Neural progenitor cell (in vitro differentiated cells): Measurements from ENCODE around the gene DACH1. TPM values are rescaled to one million over a fixed set of nuclear protein-coding genes. Genes with fewer than 3 reads are reported as not detected.

Source experiments
- DNase-seq: peaks from one replicate; pipeline ENCODE4 v3.0.0-alpha.2; 2016; ENCODE audit warnings: low spot score
- H2AFZ ChIP-seq: fragments of 200-600 bp; sonication (generic); replicated peaks from 2 replicates; pipeline ENCODE4 v1.6.1; 2016; ENCODE audit warnings: antibody characterized with exemption
- H3F3A ChIP-seq: fragments of 200-600 bp; sonication (generic); 2 replicates; pipeline ENCODE4 v1.6.1; 2016; ENCODE audit warnings: antibody characterized with exemption, low read depth
- H3K27ac ChIP-seq: fragments of 200-600 bp; sonication (generic); 2 replicates; pipeline ENCODE4 v1.5.1; 2016; ENCODE audit warnings: mild to moderate bottlenecking
- H3K27me3 ChIP-seq: fragments of 200-600 bp; sonication (generic); 2 replicates; pipeline ENCODE4 v1.6.1; 2016; ENCODE audit warnings: mild to moderate bottlenecking, moderate library complexity
- H3K36me3 ChIP-seq: fragments of 200-600 bp; sonication (generic); 2 replicates; pipeline ENCODE4 v1.5.1; 2016
- H3K4me1 ChIP-seq: fragments of 200-600 bp; sonication (generic); 2 replicates; pipeline ENCODE4 v1.6.1; 2016; ENCODE audit warnings: mixed run types
- H3K4me2 ChIP-seq: fragments of 200-600 bp; sonication (generic); 2 replicates; pipeline ENCODE4 v1.6.1; 2016
- H3K4me3 ChIP-seq: fragments of 200-600 bp; sonication (generic); 2 replicates; pipeline ENCODE4 v1.5.1; 2016
- H3K79me2 ChIP-seq: fragments of 200-600 bp; sonication (generic); 2 replicates; pipeline ENCODE4 v1.6.1; 2016; ENCODE audit warnings: low read depth
- H3K9ac ChIP-seq: fragments of 200-600 bp; sonication (generic); 2 replicates; pipeline ENCODE4 v1.6.1; 2016
- H3K9me3 ChIP-seq: fragments of 200-600 bp; sonication (generic); 2 replicates; pipeline ENCODE4 v1.5.1; 2016; ENCODE audit warnings: low read depth
- H4K20me1 ChIP-seq: fragments of 200-600 bp; sonication (generic); 2 replicates; pipeline ENCODE4 v1.6.1; 2016; ENCODE audit warnings: low read depth
- H3K27ac Mint-ChIP-seq: 3 replicates; pipeline ENCODE4 v1.8.0; 2021; ENCODE audit warnings: mixed read lengths
- H3K27me3 Mint-ChIP-seq: 2 replicates; pipeline ENCODE4 v1.8.0; 2022; ENCODE audit warnings: low read depth, mild to moderate bottlenecking, inconsistent platforms, moderate library complexity, mixed read lengths; ENCODE audit not compliant: insufficient read depth
- H3K36me3 Mint-ChIP-seq: 3 replicates; pipeline ENCODE4 v1.8.0; 2021; ENCODE audit warnings: mixed read lengths
- H3K4me1 Mint-ChIP-seq: 3 replicates; pipeline ENCODE4 v1.8.0; 2021; ENCODE audit warnings: mixed read lengths
- H3K4me3 Mint-ChIP-seq: 3 replicates; pipeline ENCODE4 v1.8.0; 2021; ENCODE audit warnings: mild to moderate bottlenecking, moderate library complexity, mixed read lengths
- H3K9me3 Mint-ChIP-seq: 3 replicates; pipeline ENCODE4 v1.8.0; 2020; ENCODE audit warnings: mixed read lengths
- CTCF ChIP-seq: fragments of 200-600 bp; sonication (generic); IDR thresholded peaks from 2 replicates; pipeline ENCODE4 v1.5.1; 2017; ENCODE audit warnings: antibody characterized with exemption, mild to moderate bottlenecking
- EZH2 ChIP-seq: fragments of 200-600 bp; sonication (generic); IDR thresholded peaks from 2 replicates; pipeline ENCODE4 v1.6.1; 2017; ENCODE audit warnings: antibody characterized with exemption, mild to moderate bottlenecking, moderate library complexity
- EZH2phosphoT487 ChIP-seq: fragments of 200-600 bp; sonication (generic); IDR thresholded peaks from 2 replicates; pipeline ENCODE4 v1.6.1; 2017; ENCODE audit warnings: antibody characterized with exemption
- total RNA-seq: library from RNA; depleted of rRNA; stranded (reverse); fragments of >200 nt; gene quantifications from 2 replicates; pipeline ENCODE4 v1.2.3, GENCODE V29; 2015; ENCODE audit warnings: low replicate concordance

The DACH1 gene
- total RNA-seq, 1 donor from 2014 or later: 27.6 TPM

- Mint-ChIP-seq H3K36me3 (peaks cover 6% of the 10 kb centered on the region), H3K4me3 (no peak overlapping the region)
- TF ChIP-seq EZH2 (no peak), CTCF (no peak), EZH2phosphoT487 (no peak)
Observed at GRCh38 chr13:71801781-71802180, 65.2 kb downstream of the DACH1 start.

GRCh38 chr13:71801165-71801760 is 65.7 kb downstream of the DACH1 start:
- no peak for TF ChIP-seq CTCF
- H3F3A ChIP-seq: peaks cover 33% of the 10 kb centered on the region
- no peak overlapping the region for H2AFZ ChIP-seq
- no peaks in the 10 kb centered on the region for H3K9me3 ChIP-seq
- H3K27ac ChIP-seq: peak overlapping the region; percentile 83
- no peak overlapping the region for H3K9ac ChIP-seq
- no peak overlapping the region for H3K4me3 ChIP-seq
- peaks cover 60% of the 10 kb centered on the region for H3K4me1 Mint-ChIP-seq
- H3K9me3 Mint-ChIP-seq: no peaks in the 10 kb centered on the region
- no peaks in the 10 kb centered on the region for H3K27me3 Mint-ChIP-seq
- H4K20me1 ChIP-seq: no peaks in the 10 kb centered on the region
- DNase-seq: no peak
- no peaks in the 10 kb centered on the region for H3K36me3 ChIP-seq
- peaks cover 4% of the 10 kb centered on the region for H3K36me3 Mint-ChIP-seq
- no peaks in the 10 kb centered on the region for H3K27me3 ChIP-seq
- H3K27ac Mint-ChIP-seq: peak overlapping the region; percentile 13
- H3K79me2 ChIP-seq: peaks cover 15% of the 10 kb centered on the region
- no peak overlapping the region for H3K4me3 Mint-ChIP-seq
- peaks cover 68% of the 10 kb centered on the region for H3K4me1 ChIP-seq
- peak overlapping the region; percentile 53 for H3K4me2 ChIP-seq

More at GRCh38 chr13:71801781-71802180, 65.2 kb downstream of the DACH1 start:
- Mint-ChIP-seq H3K4me1 (peaks cover 60% of the 10 kb centered on the region), H3K9me3 (no peaks in the 10 kb centered on the region), H3K27me3 (no peaks in the 10 kb centered on the region), H3K27ac (peak overlapping the region; percentile 13)
- H3K4me1 ChIP-seq: peaks cover 67% of the 10 kb centered on the region
- peaks cover 10% of the 10 kb centered on the region for H3K79me2 ChIP-seq
- no peaks in the 10 kb centered on the region for H3K27me3 ChIP-seq
- H3K36me3 ChIP-seq: no peaks in the 10 kb centered on the region
- H3K9me3 ChIP-seq: no peaks in the 10 kb centered on the region
- peak; percentile 61 for DNase-seq
- no peak overlapping the region for H3K9ac ChIP-seq
- no peak overlapping the region for H3K4me3 ChIP-seq
- H4K20me1 ChIP-seq: no peaks in the 10 kb centered on the region
- H2AFZ ChIP-seq: no peak overlapping the region
- H3K27ac ChIP-seq: peak overlapping the region; percentile 83
- H3K4me2 ChIP-seq: peak overlapping the region; percentile 53
- peaks cover 33% of the 10 kb centered on the region for H3F3A ChIP-seq

- H3K4me1 ChIP-seq: peaks cover 79% of the 10 kb centered on the region
- H3F3A ChIP-seq: peaks cover 33% of the 10 kb centered on the region
- no peaks in the 10 kb centered on the region for H3K27me3 ChIP-seq
- H3K79me2 ChIP-seq: peaks cover 23% of the 10 kb centered on the region
- H3K27me3 Mint-ChIP-seq: no peaks in the 10 kb centered on the region
- H3K9me3 ChIP-seq: no peaks in the 10 kb centered on the region
- H3K27ac ChIP-seq: peak overlapping the region; percentile 83
- H3K9me3 Mint-ChIP-seq: no peaks in the 10 kb centered on the region
- H3K4me3 ChIP-seq: no peak overlapping the region
- H3K4me2 ChIP-seq: peak overlapping the region; percentile 60
- DNase-seq: no peak
- no peak overlapping the region for H3K27ac Mint-ChIP-seq
- no peaks in the 10 kb centered on the region for H3K36me3 ChIP-seq
- TF ChIP-seq EZH2phosphoT487 (no peak), CTCF (no peak), EZH2 (no peak)
- H3K4me1 Mint-ChIP-seq: peaks cover 60% of the 10 kb centered on the region
- no peak overlapping the region for H2AFZ ChIP-seq
- H3K36me3 Mint-ChIP-seq: peaks cover 5% of the 10 kb centered on the region
- H3K4me3 Mint-ChIP-seq: no peak overlapping the region
- H4K20me1 ChIP-seq: no peaks in the 10 kb centered on the region
- no peak overlapping the region for H3K9ac ChIP-seq
Observed at GRCh38 chr13:71799324-71799723, 67.7 kb downstream of the DACH1 start.
